ENCODE data around the gene MYLK4. TPM values are rescaled to one million over a fixed set of nuclear protein-coding genes. Genes with fewer than 3 reads are reported as not detected.

Gene MYLK4
- total RNA-seq, 1 donor from 2014 or later, result 0.65 TPM

GRCh38 chr6:2693231-2693630 lies 57.5 kb downstream of the MYLK4 start:
- Mint-ChIP-seq H3K4me1 (ENCODE audit: unreplicated experiment) (peaks cover 8% of the 10 kb centered on the region), H3K27me3 (peaks cover 7% of the 10 kb centered on the region), H3K36me3 (no peaks in the 10 kb centered on the region), H3K27ac (no peak overlapping the region), H3K9me3 (no peaks in the 10 kb centered on the region), H3K4me3 (no peak overlapping the region)
- no peak for DNase-seq (ENCODE audit: extremely low spot score, unreplicated experiment)
- TF ChIP-seq, protein P1, sequence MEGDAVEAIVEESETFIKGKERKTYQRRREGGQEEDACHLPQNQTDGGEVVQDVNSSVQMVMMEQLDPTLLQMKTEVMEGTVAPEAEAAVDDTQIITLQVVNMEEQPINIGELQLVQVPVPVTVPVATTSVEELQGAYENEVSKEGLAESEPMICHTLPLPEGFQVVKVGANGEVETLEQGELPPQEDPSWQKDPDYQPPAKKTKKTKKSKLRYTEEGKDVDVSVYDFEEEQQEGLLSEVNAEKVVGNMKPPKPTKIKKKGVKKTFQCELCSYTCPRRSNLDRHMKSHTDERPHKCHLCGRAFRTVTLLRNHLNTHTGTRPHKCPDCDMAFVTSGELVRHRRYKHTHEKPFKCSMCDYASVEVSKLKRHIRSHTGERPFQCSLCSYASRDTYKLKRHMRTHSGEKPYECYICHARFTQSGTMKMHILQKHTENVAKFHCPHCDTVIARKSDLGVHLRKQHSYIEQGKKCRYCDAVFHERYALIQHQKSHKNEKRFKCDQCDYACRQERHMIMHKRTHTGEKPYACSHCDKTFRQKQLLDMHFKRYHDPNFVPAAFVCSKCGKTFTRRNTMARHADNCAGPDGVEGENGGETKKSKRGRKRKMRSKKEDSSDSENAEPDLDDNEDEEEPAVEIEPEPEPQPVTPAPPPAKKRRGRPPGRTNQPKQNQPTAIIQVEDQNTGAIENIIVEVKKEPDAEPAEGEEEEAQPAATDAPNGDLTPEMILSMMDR (conservative IDR thresholded peaks at IDR 0.05), result no peak

DNA sequence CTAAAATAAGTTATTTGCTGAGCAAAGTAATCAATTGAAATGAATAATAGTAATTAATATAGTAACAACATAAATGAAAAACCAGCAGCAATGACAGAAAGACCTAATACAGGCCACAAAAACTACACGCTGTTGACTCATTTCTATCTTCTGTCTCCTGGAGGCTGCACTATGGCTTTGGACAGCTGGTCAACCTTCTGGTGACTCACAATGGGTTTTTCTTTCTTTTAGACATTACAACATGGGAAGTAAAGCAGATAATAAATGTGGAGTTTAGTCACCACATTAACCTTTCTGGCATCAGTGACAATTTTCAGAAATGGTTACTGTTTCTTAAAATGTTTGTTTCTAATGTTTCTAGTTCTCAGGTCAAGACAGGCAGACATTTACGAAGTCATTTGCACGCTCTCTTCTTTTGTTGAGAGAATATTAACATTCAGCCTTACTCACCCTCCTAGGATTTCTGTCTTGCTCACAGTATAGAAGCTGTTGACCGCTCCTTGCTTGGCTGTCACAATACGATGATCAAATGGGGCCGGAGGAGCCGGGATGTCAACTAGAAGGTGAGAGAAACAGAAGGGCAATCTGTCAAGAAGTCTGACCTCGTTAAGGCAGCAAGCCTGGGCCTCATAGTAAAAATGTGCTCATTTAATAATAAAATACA lies 62.2 kb downstream of the MYLK4 start:
- H3K4me3 Mint-ChIP-seq, result no peak overlapping the region
- H3K27me3 Mint-ChIP-seq, result peaks cover 3% of the 10 kb centered on the region
- H3K27ac Mint-ChIP-seq, result no peak overlapping the region
- H3K4me1 Mint-ChIP-seq (ENCODE audit: unreplicated experiment), result peaks cover 11% of the 10 kb centered on the region
- no peaks in the 10 kb centered on the region for H3K9me3 Mint-ChIP-seq
- H3K36me3 Mint-ChIP-seq, result no peaks in the 10 kb centered on the region
- no peak for DNase-seq (ENCODE audit: extremely low spot score, unreplicated experiment)
- TF ChIP-seq, protein P1 (conservative IDR thresholded peaks at IDR 0.05), result no peak

DNA sequence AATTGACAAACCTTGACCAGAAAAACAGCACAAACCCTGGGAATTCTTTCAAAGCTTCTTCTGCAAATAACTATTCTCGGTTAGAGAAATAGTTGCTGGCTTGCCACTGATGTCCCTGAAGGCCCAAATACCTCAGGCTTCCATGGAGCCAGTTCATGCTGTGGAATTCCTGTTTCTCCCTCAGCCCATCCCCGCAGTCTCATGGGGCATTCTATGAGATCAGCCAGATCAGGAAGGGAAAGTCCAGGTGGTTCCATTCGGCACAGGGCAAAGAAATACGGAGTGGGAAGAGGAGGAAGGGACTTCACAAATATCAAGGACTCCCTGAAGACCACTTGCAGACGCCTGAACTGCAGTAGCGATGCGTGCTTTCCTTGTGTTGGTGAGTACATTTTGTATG lies 63.3 kb downstream of the MYLK4 start:
- Mint-ChIP-seq H3K27ac (no peak overlapping the region), H3K4me3 (no peak overlapping the region), H3K4me1 (ENCODE audit: unreplicated experiment) (peaks cover 5% of the 10 kb centered on the region), H3K9me3 (no peaks in the 10 kb centered on the region), H3K36me3 (no peaks in the 10 kb centered on the region), H3K27me3 (peaks cover 3% of the 10 kb centered on the region)
- no peak for DNase-seq (ENCODE audit: extremely low spot score, unreplicated experiment)
- TF ChIP-seq, protein P1 (conservative IDR thresholded peaks at IDR 0.05), result no peak

DNA sequence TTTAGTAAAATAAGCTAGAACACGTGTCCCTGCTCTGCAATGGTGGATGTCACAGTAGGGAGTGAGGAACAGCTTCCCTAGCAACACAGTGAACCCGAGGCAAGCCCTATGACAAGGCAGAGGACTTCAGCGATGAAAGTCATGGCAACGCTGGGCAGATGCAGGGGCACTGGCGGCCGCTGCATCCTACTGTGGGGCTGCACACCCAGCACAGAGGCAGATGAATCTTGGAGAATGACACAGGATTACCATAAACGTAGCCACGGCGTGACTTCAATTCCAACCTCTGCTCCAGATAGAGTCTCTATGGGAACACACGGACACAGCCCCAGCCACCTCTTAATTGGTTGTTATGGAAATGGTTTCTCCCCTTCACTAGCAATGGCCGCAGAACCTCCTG lies 64.2 kb downstream of the MYLK4 start:
- H3K36me3 Mint-ChIP-seq, result no peaks in the 10 kb centered on the region
- DNase-seq (ENCODE audit: extremely low spot score, unreplicated experiment), result no peak
- TF ChIP-seq, protein P1 (conservative IDR thresholded peaks at IDR 0.05), result no peak
- H3K27ac Mint-ChIP-seq, result no peak overlapping the region
- H3K27me3 Mint-ChIP-seq, result no peaks in the 10 kb centered on the region
- H3K9me3 Mint-ChIP-seq, result no peaks in the 10 kb centered on the region
- no peak overlapping the region for H3K4me3 Mint-ChIP-seq
- peaks cover 5% of the 10 kb centered on the region for H3K4me1 Mint-ChIP-seq (ENCODE audit: unreplicated experiment)

DNA sequence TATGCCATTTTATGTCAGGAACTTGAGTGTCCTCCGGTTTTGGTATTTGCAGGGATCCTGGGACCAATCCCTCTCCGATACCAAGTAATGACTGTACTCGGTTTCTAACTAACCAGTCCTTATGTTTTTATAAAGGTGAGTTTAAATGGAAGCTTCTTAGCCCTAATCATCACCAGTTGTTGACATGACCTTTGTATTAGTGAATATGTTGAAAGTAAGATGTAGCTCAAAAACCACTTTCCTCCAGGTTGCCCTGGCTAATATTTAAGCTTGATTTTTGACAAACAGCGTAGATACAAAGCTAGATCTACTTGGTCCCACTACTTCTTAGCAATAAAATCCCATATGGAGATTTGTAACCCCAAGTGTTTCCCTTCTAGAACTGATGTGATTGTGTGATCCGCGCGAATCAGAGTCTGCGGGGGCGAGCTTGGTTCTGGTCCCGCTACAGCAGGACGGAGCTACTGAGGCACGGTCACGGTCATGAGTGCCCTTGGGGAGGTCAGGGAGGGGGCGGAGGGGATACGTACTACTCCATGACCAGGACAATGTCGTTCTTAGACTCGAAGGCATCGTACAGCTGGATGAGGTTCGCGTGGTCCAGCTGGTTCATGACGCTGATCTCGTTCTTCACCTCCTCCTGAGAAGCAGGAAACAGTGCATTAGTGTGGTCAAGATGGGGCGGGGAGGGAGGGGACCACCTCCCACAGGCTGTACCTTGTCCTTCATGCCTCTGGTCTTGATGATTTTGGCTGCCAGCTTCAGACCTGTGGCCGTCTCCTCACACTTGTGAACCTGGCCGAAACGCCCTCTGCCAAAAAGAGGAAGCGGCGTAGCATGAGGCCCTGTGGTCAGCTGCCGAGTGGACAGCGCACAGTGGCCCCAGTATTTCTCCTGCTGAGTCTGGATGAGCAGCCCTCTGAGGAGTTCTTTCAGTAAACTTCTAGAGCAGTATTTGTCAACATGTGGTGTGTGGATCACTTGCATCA lies 65.7 kb downstream of the MYLK4 start:
- no peak for DNase-seq (ENCODE audit: extremely low spot score, unreplicated experiment)
- TF ChIP-seq, protein P1 (conservative IDR thresholded peaks at IDR 0.05), result no peak
- Mint-ChIP-seq H3K9me3 (no peaks in the 10 kb centered on the region), H3K4me1 (ENCODE audit: unreplicated experiment) (peaks cover 8% of the 10 kb centered on the region), H3K36me3 (no peaks in the 10 kb centered on the region), H3K27me3 (no peaks in the 10 kb centered on the region), H3K4me3 (no peak overlapping the region), H3K27ac (no peak overlapping the region)

Measured in type B pancreatic cell (in vitro differentiated cells).